ENCODE data around the gene SLC17A7.

The SLC17A7 gene

DNA sequence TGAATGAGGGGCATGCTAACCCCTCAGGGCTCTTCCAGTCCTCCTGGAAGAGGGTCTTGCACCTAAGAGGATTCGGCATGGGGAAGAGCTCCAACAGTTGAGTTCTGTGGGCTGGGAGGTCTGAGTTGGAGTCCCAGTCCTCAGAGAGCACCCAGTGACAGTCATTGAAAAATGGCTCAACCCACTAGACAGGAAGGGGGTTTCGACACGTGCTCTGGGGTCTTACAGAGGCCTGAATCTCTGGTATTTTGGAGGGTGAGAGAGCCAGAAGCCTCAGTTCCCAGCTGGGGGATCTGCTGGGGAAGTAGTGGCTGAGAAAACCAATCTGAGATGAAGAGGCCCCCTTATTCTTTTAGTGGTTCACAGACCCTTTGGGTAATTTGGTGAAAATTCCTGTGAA is 27.1 kb downstream of the SLC17A7 start:
- TF ChIP-seq, protein P1, sequence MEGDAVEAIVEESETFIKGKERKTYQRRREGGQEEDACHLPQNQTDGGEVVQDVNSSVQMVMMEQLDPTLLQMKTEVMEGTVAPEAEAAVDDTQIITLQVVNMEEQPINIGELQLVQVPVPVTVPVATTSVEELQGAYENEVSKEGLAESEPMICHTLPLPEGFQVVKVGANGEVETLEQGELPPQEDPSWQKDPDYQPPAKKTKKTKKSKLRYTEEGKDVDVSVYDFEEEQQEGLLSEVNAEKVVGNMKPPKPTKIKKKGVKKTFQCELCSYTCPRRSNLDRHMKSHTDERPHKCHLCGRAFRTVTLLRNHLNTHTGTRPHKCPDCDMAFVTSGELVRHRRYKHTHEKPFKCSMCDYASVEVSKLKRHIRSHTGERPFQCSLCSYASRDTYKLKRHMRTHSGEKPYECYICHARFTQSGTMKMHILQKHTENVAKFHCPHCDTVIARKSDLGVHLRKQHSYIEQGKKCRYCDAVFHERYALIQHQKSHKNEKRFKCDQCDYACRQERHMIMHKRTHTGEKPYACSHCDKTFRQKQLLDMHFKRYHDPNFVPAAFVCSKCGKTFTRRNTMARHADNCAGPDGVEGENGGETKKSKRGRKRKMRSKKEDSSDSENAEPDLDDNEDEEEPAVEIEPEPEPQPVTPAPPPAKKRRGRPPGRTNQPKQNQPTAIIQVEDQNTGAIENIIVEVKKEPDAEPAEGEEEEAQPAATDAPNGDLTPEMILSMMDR (IDR thresholded peaks at IDR 0.05; ENCODE audit: low read depth, low read length): no peak
- Histone ChIP-seq H3K36me3 (no peaks in the 10 kb centered on the region), H3K4me3 (ENCODE audit: low read depth, low read length) (no peak overlapping the region), H3K4me1 (peaks cover 19% of the 10 kb centered on the region), H3K27me3 (no peaks in the 10 kb centered on the region), H3K9me3 (no peaks in the 10 kb centered on the region)
- no peak for DNase-seq

DNA sequence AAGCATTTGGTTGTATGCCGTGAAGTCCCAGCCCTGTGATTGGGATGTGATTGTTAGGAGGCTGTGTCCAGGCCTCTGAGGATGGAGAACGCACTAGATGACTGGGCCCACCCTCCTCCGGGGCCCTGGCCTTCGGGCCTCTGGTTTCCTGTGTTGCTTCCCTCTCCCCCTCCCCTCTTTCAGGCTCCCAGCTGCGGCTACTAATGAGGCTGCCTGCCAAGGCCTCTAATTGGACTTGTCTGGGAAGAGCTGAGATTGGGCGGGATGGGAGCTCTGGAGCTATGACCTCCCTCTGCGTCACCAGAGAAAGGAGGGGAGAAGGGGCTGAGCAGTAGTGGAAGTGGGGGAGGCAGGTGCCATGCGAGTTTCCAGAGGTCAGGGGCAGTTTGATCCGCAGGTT is 28.0 kb downstream of the SLC17A7 start:
- TF ChIP-seq, protein P1 (IDR thresholded peaks at IDR 0.05; ENCODE audit: low read depth, low read length): no peak

DNA sequence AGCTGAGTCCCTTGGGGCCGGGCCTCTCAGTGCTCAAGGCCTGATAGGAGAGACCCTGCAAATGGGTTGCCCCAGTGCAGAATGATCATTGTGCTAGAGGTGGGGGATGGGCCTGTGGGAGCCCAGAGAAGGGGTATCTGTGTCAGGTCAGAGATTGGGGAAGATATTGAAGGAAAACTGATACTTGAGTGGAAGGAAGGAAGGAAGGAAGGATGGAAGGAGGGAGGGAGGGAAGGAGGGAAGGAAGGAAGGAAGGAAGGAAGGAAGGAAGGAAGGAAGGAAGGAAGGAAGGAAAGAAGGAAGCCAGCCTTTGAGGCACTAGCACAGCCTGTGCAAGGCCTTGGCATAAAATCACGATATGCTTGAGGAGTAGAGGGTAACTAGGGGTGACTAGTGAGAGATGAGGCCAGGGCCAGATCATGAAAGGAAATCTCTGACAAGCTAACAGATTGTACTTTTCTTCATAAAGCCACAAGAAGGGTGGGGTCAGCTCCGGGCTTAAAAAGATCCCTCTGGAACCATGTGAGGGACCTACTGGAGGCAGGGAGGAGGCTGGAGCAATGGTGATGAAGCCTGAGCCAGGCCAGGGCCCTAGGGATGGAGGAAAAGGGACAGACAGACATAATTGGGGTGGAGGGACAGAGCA is 29.5 kb downstream of the SLC17A7 start:
- H3K27me3 ChIP-seq: no peaks in the 10 kb centered on the region
- no peaks in the 10 kb centered on the region for H3K36me3 ChIP-seq
- TF ChIP-seq, protein P1 (IDR thresholded peaks at IDR 0.05; ENCODE audit: low read depth, low read length): no peak
- no peak for DNase-seq
- peaks cover 19% of the 10 kb centered on the region for H3K4me1 ChIP-seq
- no peaks in the 10 kb centered on the region for H3K9me3 ChIP-seq
- H3K4me3 ChIP-seq (ENCODE audit: low read depth, low read length): no peak overlapping the region

More for the DNA sequence above, 28.0 kb downstream of the SLC17A7 start:
- peak; percentile 82 for DNase-seq
- no peaks in the 10 kb centered on the region for H3K9me3 ChIP-seq
- no peaks in the 10 kb centered on the region for H3K36me3 ChIP-seq
- no peaks in the 10 kb centered on the region for H3K27me3 ChIP-seq
- H3K4me1 ChIP-seq: peaks cover 19% of the 10 kb centered on the region
- H3K4me3 ChIP-seq (ENCODE audit: low read depth, low read length): no peak overlapping the region

DNA sequence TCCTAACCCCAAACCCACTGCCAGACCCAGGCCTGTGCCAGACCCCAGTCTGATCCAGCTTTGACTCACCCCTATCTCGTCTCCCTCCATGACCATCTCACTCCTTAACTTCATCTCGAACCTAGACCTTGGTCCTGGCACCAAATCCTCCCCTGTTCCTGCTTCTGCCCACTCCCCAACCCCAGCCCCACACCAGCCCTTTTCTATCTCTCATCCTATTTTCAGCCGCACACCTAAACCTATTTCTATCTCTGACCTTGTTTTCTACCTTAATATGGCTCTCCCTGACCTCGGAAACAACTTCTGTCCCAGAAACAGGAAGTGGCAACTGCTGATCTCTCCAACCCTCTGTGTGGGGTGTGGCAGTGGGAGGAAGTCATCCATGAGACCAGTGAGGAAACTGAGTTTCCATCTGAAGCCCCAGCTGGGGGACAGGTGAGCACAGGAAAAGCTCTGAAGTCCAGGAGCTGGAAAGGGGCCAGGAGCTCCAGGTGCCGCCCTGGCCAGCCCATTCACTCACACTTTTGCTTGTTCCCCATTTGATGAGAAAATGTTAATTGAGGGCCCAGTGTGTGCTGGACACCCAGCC is 31.8 kb downstream of the SLC17A7 start:
- peaks cover 11% of the 10 kb centered on the region for H3K4me1 ChIP-seq

DNA sequence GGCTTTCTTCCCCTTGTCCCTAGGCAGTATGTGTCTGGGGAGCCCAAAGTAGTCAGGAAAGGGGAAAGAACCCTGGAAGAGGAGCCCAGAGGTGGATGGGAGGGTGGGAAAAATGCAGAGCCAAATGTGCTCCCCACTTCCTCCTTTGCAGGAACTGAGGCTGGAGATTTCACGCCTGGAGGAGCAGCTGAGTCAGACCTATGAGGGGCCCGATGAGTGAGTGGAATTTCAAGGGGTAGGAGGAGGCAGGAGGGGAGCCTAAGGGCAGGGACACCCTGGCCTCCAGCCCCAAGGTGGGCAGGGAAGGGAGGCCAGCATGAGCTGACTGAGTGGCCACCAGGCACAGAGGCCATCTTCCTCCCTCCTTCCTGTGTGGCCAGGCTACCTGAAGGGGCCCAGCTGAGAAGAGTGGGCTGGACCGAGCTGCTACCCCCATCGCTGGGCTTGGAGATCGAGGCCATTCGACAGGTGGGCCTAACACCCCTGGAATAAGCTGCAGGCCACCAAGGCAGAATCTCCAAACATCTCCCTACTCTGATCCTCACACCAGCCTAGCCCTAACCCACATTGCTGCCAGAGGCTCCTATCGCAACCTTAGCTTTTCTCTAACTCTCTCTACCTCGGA is 32.4 kb downstream of the SLC17A7 start:
- DNase-seq: no peak
- Histone ChIP-seq H3K4me1 (peaks cover 7% of the 10 kb centered on the region), H3K27me3 (no peaks in the 10 kb centered on the region), H3K36me3 (no peaks in the 10 kb centered on the region), H3K4me3 (ENCODE audit: low read depth, low read length) (no peak overlapping the region), H3K9me3 (no peaks in the 10 kb centered on the region)
- TF ChIP-seq, protein P1 (IDR thresholded peaks at IDR 0.05; ENCODE audit: low read depth, low read length): no peak

More for the DNA sequence above, 31.8 kb downstream of the SLC17A7 start:
- Histone ChIP-seq H3K36me3 (no peaks in the 10 kb centered on the region), H3K27me3 (no peaks in the 10 kb centered on the region), H3K9me3 (no peaks in the 10 kb centered on the region), H3K4me3 (ENCODE audit: low read depth, low read length) (no peak overlapping the region)
- TF ChIP-seq, protein P1 (IDR thresholded peaks at IDR 0.05; ENCODE audit: low read depth, low read length): no peak
- DNase-seq: no peak

DNA sequence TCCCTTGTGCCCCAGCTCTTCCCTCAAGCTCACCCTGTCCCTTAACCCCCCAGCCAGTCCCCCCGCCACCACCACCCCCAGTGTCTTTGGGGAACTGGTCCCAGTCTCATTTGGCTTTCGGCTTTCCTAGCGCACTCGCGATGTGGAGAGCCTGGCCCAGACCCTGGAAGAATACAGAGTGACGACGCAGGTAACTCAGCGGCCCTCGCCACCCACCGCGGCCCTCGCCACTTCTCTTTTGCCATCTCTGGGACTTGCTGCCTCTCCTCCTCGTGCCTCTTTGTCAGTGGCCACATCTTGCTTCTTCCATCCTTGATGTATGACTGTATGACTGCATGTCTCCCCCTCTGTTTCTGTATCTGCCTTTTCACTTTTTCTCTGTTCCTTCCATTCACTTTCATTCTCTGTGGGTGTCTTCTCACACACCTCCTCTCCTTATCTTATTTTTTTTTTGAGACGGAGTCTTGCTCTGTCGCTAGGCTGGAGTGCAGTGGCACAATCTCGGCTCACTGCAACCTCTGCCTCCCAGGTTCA is 33.8 kb downstream of the SLC17A7 start:
- H3K9me3 ChIP-seq: no peaks in the 10 kb centered on the region
- no peak for DNase-seq
- H3K36me3 ChIP-seq: no peaks in the 10 kb centered on the region
- TF ChIP-seq, protein P1 (IDR thresholded peaks at IDR 0.05; ENCODE audit: low read depth, low read length): no peak
- no peaks in the 10 kb centered on the region for H3K4me1 ChIP-seq
- H3K4me3 ChIP-seq (ENCODE audit: low read depth, low read length): no peak overlapping the region
- H3K27me3 ChIP-seq: no peaks in the 10 kb centered on the region

Data from BE2C (cell line).